H1 (cell line): ENCODE data around the gene LYPD4. TPM values are rescaled to one million over a fixed set of nuclear protein-coding genes. Genes with fewer than 3 reads are reported as not detected.

ENCODE experiments used
- ASH2L ChIP-seq: fragments of 200-600, 300-600 bp; sonication (generic); IDR thresholded peaks from one replicate; pipeline ENCODE4 v1.7.1; 2017; ENCODE audit warnings: low read length
- MAX ChIP-seq: IDR thresholded peaks from 2 replicates; pipeline ENCODE4 v1.6.1; 2012; ENCODE audit warnings: inconsistent platforms
- POLR2AphosphoS5 ChIP-seq: IDR thresholded peaks from 2 replicates; pipeline ENCODE4 v1.6.1; 2011; ENCODE audit warnings: low read depth, low read length
- SAP30 ChIP-seq: fragments of 300-600 bp; sonication (generic); IDR thresholded peaks from 2 replicates; pipeline ENCODE4 v1.7.1; 2012; ENCODE audit warnings: low read length, moderate library complexity, mild to moderate bottlenecking, inconsistent platforms; ENCODE audit not compliant: insufficient read depth, insufficient replicate concordance
- TAF7 ChIP-seq: optimal IDR thresholded peaks from 2 replicates; pipeline ENCODE3; 2011; ENCODE audit warnings: low read depth, mild to moderate bottlenecking, inconsistent platforms, low read length, moderate library complexity, borderline replicate concordance
- polyA plus RNA-seq, 7 experiments: library from polyadenylated mRNA; depleted of rRNA in 3 of 7; stranded (reverse) in 5 of 7; unstranded in 2 of 7; fragments of >200 nt in 5 of 7; fragments of 200-250 nt in 2 of 7; gene quantifications; 1 replicate in 5 of 7; 2 replicates in 1 of 7; 4 replicates in 1 of 7; pipeline versions ENCODE4 v1.2.1 to v1.2.3, GENCODE V29; 2011 to 2013; ENCODE audit warnings: missing spikeins in 2 of 7, mixed read lengths in 2 of 7
- total RNA-seq: library from RNA; stranded (reverse); fragmentation: NEBNext Ultra II Directional; extraction: Animal tissue kit (Norgen Biotek cat#: 25700); gene quantifications from 2 replicates; pipeline ENCODE4 v1.2.1, GENCODE V29; 2021

Gene LYPD4
- total and polyA plus RNA-seq, 2 of the 8 experiments (the other 6 are each of a cell fraction or from before 2014, with no cell fraction given): 0.06 TPM; not detected in 1

- TF ChIP-seq SAP30 (no peak), POLR2AphosphoS5 (no peak), ASH2L (no peak), MAX (no peak), TAF7 (no peak)
These were observed 45.4 kb upstream of the LYPD4 start (continued) for GRCh38 chr19:41889896-41890295.
